HCT116 (cell line): ENCODE results near the gene PRKD2. TPM values are rescaled to one million over a fixed set of nuclear protein-coding genes. Genes with fewer than 3 reads are reported as not detected.

Experiments used
- ATAC-seq: fragments of 200-7000 bp; cut with Tn5 transposase; 2 replicates; pipeline ENCODE4 v1.9.1; 2020; ENCODE audit warnings: mild to moderate bottlenecking, moderate library complexity
- BruUV-seq: library from RNA; stranded (reverse); fragments of 400-500 nt; replicated peaks from 2 replicates; lab custom pipeline; 2021; lab: Mats Ljungman, UMichigan
- CTCF ChIA-PET: fragments of 300-600 bp; sonication (Branson Sonifier 250); formaldehyde crosslinking; loops from one replicate; lab custom pipeline; 2021; ENCODE audit warnings: antibody characterized with exemption; lab: Charles Lee
- POLR2A ChIA-PET: fragments of 300-600, 350-600 bp; sonication (Branson Sonifier 250); formaldehyde crosslinking; loops from one replicate; lab custom pipeline; 2021; ENCODE audit warnings: antibody characterized with exemption; lab: Charles Lee
- RAD21 ChIA-PET, 2 experiments: fragments of 300-600 bp; sonication (Branson Sonifier 250); formaldehyde crosslinking; loops; one replicate each; lab custom pipeline; 2023; ENCODE audit warnings: low total read pairs in 2 of 2; ENCODE audit not compliant: uncharacterized antibody in 2 of 2, unreplicated experiment in 2 of 2, low non-redundant PET in 1 of 2; lab: Charles Lee
- DNase-seq: peaks from one replicate; pipeline ENCODE4 v3.0.0-alpha.2; 2010; ENCODE audit warnings: low read depth, low spot score
- H2AFZ ChIP-seq: fragments of 200-600 bp; shearing (Covaris generic), sonication (generic); 2 replicates; pipeline ENCODE4 v1.6.1; 2017; ENCODE audit warnings: low read depth, mixed run types, mixed read lengths, antibody characterized with exemption, low read length; ENCODE audit not compliant: poor library complexity, severe bottlenecking
- H3K27ac ChIP-seq: 2 replicates; pipeline ENCODE4 v1.5.1; 2012; ENCODE audit warnings: low read depth, low read length
- H3K27me3 ChIP-seq: fragments of 200-600 bp; sonication (generic); 2 replicates; pipeline ENCODE4 v1.6.1; 2016; ENCODE audit warnings: mixed run types, low read length, mixed read lengths; ENCODE audit not compliant: insufficient read depth
- H3K36me3 ChIP-seq, 2 experiments: fragments of 200-500 bp in 1 of 2; fragments of 200-600 bp in 1 of 2; sonication (Bioruptor generic) in 1 of 2; sonication (generic) in 1 of 2; 2 replicates each; pipeline versions ENCODE4 v1.5.1 to v1.6.1; 2014 to 2016; ENCODE audit warnings: low read length in 2 of 2, inconsistent platforms in 1 of 2, mixed read lengths in 1 of 2, mixed run types in 1 of 2; ENCODE audit not compliant: insufficient read depth in 2 of 2, control insufficient read depth in 1 of 2
- H3K4me1 ChIP-seq, 2 experiments: fragments of 200-600 bp in 1 of 2; sonication (generic) in 1 of 2; 2 replicates each; pipeline versions ENCODE4 v1.5.1 to v1.6.1; 2012 to 2017; ENCODE audit warnings: low read length in 2 of 2, inconsistent platforms in 1 of 2, mild to moderate bottlenecking in 1 of 2, mixed read lengths in 1 of 2, mixed run types in 1 of 2, moderate library complexity in 1 of 2; ENCODE audit not compliant: insufficient read depth in 2 of 2, control insufficient read depth in 1 of 2
- H3K4me2 ChIP-seq: fragments of 200-600 bp; sonication (generic); 2 replicates; pipeline ENCODE4 v1.6.1; 2017; ENCODE audit warnings: mixed run types, low read length, mixed read lengths
- H3K4me3 ChIP-seq, 2 experiments: fragments of 200-600 bp in 1 of 2; sonication (generic) in 1 of 2; replicated peaks in 1 of 2; 2 replicates each; pipeline ENCODE4 v1.5.1; 2011 to 2016; ENCODE audit warnings: low read length in 2 of 2, control low read depth in 1 of 2, low read depth in 1 of 2, mild to moderate bottlenecking in 1 of 2, mixed read lengths in 1 of 2, mixed run types in 1 of 2
- H3K79me2 ChIP-seq: fragments of 200-600 bp; sonication (generic); 2 replicates; pipeline ENCODE4 v1.6.1; 2017; ENCODE audit warnings: mild to moderate bottlenecking, mixed run types, low read length, moderate library complexity, mixed read lengths; ENCODE audit not compliant: insufficient read depth
- H3K9ac ChIP-seq: fragments of 200-600 bp; sonication (generic); 2 replicates; pipeline ENCODE4 v1.6.1; 2016; ENCODE audit warnings: low read length, mixed read lengths
- H3K9me2 ChIP-seq: fragments of 200-600 bp; sonication (generic), shearing (Covaris generic); 2 replicates; pipeline ENCODE4 v1.6.1; 2017; ENCODE audit warnings: mixed run types, mild to moderate bottlenecking, moderate library complexity; ENCODE audit not compliant: insufficient read depth
- H3K9me3 ChIP-seq, 2 experiments: fragments of 200-500 bp in 1 of 2; fragments of 200-600 bp in 1 of 2; sonication (Bioruptor generic) in 1 of 2; sonication (generic) in 1 of 2; 2 replicates each; pipeline ENCODE4 v1.6.1; 2014 to 2017; ENCODE audit warnings: low read length in 2 of 2, mixed read lengths in 2 of 2, inconsistent platforms in 1 of 2, low read depth in 1 of 2, mild to moderate bottlenecking in 1 of 2, mixed run types in 1 of 2, moderate library complexity in 1 of 2; ENCODE audit not compliant: control insufficient read depth in 1 of 2, insufficient read depth in 1 of 2
- H4K20me1 ChIP-seq: fragments of 200-600 bp; sonication (generic), shearing (Covaris generic); 2 replicates; pipeline ENCODE4 v1.6.1; 2017; ENCODE audit warnings: mixed run types, mild to moderate bottlenecking, moderate library complexity; ENCODE audit not compliant: insufficient read depth
- EZH2 ChIP-seq: fragments of 200-600 bp; sonication (generic); IDR thresholded peaks from 2 replicates; pipeline ENCODE4 v1.6.1; 2017; ENCODE audit warnings: antibody characterized with exemption, mixed run types
- FOSL1 ChIP-seq: IDR thresholded peaks from 2 replicates; pipeline ENCODE4 v1.6.1; 2012; ENCODE audit warnings: low read depth
- POLR2A ChIP-seq: IDR thresholded peaks from 2 replicates; pipeline ENCODE4 v1.7.0; 2011; ENCODE audit warnings: borderline replicate concordance; ENCODE audit not compliant: insufficient read depth, insufficient read length; ENCODE audit errors: extremely low read depth
- POLR2AphosphoS5 ChIP-seq: IDR thresholded peaks from 2 replicates; pipeline ENCODE4 v1.6.1; 2011; ENCODE audit warnings: mild to moderate bottlenecking, low read depth, low read length, moderate library complexity
- SIN3A ChIP-seq: IDR thresholded peaks from 2 replicates; pipeline ENCODE4 v1.6.1; 2012; ENCODE audit warnings: low read depth
- YY1 ChIP-seq: IDR thresholded peaks from 2 replicates; pipeline ENCODE4 v1.6.1; 2011; ENCODE audit warnings: low read length, low read depth, moderate library complexity, mild to moderate bottlenecking; ENCODE audit not compliant: insufficient replicate concordance; ENCODE audit errors: extremely low read depth
- intact Hi-C: fragments of 100-400 bp; cut with micrococcal nuclease; formaldehyde crosslinking; loops from 2 replicates; pipeline ENCODE4 v1.10.0; 2022
- total RNA-seq: library from RNA; stranded (reverse); gene quantifications from one replicate; pipeline ENCODE4 v1.2.1, GENCODE V29; 2021; ENCODE audit not compliant: unreplicated experiment
- TF ChIP-seq, protein P1 (sequence below): IDR thresholded peaks from 2 replicates; pipeline ENCODE4 v1.6.1; 2012

PRKD2 gene
- total RNA-seq, 1 experiment from 2014 or later, result 73.5 TPM

DNA sequence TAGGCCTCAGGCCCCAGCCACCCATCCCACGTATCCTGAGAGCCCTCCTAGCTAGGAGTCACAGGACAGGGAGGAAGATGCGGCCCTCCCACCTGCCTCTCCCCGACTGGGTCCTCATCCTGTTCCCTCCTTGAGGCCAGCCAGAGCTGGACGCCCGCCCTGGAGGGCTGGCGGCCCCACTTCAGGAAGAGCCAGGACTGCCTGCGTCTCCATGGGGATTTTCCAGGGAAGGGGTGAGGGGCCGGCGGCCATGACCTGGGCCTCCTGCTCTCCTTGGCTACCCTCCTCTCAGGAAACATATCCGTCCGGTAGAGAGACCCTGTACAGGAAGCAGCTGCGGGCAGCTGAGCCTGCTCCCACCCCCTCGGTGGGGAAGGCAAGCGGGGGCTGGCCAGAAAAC is 11.3 kb upstream of the PRKD2 start:
- no peak overlapping the region for H3K4me2 ChIP-seq
- ChIA-PET RAD21 (no interaction called here), POLR2A (interaction anchor here (1.3 kb wide), 1 partner anchor 60 kb away, joined by 3 read pairs; the partner anchor contains the start of gene SLC1A5), CTCF (interaction anchor here (0.6 to 1.7 kb wide), 6 partner anchors 10 to 102 kb away, joined by 3 to 6 read pairs (median 4); partner anchors contain the start of gene PRKD2)
- no peak overlapping the region for H2AFZ ChIP-seq
- TF ChIP-seq POLR2AphosphoS5, result no peak
- no peak for TF ChIP-seq YY1
- TF ChIP-seq FOSL1, result no peak
- no peak for TF ChIP-seq POLR2A
- H4K20me1 ChIP-seq, result peaks cover under 1% of the 10 kb centered on the region; the same call in 1 of the 2 replicates
- intact Hi-C loops, result loop anchor here (10.0 kb wide), 1 partner anchor 113 kb away; no protein-coding TSS in a partner anchor
- BruUV-seq, result no TSS peak
- no peak overlapping the region for H3K27ac ChIP-seq
- peaks cover 0 to 16% of the 10 kb centered on the region in 2 experiments; a peak in 2 of 4 replicates for H3K4me1 ChIP-seq
- no peaks in the 10 kb centered on the region for H3K9me3 ChIP-seq
- H3K36me3 ChIP-seq, result peaks cover 53 to 61% of the 10 kb centered on the region in 2 experiments
- ATAC-seq (no peak), DNase-seq (no peak)
- no peak overlapping the region for H3K4me3 ChIP-seq
- H3K9ac ChIP-seq, result no peak overlapping the region
- peaks cover 66% of the 10 kb centered on the region for H3K79me2 ChIP-seq
- H3K27me3 ChIP-seq, result no peaks in the 10 kb centered on the region
- H3K9me2 ChIP-seq, result no peaks in the 10 kb centered on the region

DNA sequence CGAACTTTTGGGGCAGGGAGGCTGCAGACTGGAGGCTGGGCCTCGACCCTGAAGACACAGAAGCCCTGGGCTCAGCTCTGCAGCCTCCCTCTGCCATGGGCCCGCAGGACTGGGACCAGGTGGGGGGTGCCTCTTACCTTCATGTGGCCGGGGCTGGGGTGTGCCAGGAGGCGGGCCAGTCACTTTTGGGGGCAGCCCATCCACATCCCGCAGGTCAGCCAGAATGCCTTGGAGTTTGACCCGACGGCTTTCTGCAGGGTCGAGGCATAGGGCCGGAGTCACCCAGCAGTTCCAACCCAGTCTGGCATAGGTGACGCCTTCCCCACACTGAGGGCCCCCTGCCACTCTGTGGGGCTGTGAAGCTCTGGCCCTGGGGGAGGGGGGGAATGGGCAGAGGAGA is 10.8 kb upstream of the PRKD2 start:
- H3K27ac ChIP-seq, result no peak overlapping the region
- H3K9ac ChIP-seq, result no peak overlapping the region
- intact Hi-C loops, result loop anchor here (10.0 kb wide), 1 partner anchor 113 kb away; no protein-coding TSS in a partner anchor
- no TSS peak for BruUV-seq
- no peaks in the 10 kb centered on the region for H3K9me3 ChIP-seq
- POLR2A ChIA-PET, result no interaction called here
- CTCF ChIA-PET, result interaction anchor here (0.6 to 1.7 kb wide), 4 partner anchors 10 to 103 kb away, joined by 3 to 6 read pairs (median 5); partner anchors contain the start of gene PRKD2
- DNase-seq, result no peak
- RAD21 ChIA-PET, result no interaction called here
- H3K79me2 ChIP-seq, result peaks cover 62% of the 10 kb centered on the region; the same call in 1 of the 2 replicates
- peaks cover 0 to 16% of the 10 kb centered on the region in 2 experiments; a peak in 2 of 4 replicates for H3K4me1 ChIP-seq
- no peak overlapping the region for H3K4me3 ChIP-seq
- ATAC-seq, result no peak
- no peak overlapping the region for H3K4me2 ChIP-seq
- H3K27me3 ChIP-seq, result no peaks in the 10 kb centered on the region
- peaks cover 53 to 63% of the 10 kb centered on the region in 2 experiments; a peak in 3 of 4 replicates for H3K36me3 ChIP-seq
- no peak for TF ChIP-seq POLR2AphosphoS5
- TF ChIP-seq POLR2A, result no peak
- TF ChIP-seq, protein P1, sequence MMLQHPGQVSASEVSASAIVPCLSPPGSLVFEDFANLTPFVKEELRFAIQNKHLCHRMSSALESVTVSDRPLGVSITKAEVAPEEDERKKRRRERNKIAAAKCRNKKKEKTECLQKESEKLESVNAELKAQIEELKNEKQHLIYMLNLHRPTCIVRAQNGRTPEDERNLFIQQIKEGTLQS, result no peak
- TF ChIP-seq SIN3A, result no peak
- no peak for TF ChIP-seq EZH2
- H4K20me1 ChIP-seq, result no peaks in the 10 kb centered on the region; the same call in 1 of the 2 replicates
- H2AFZ ChIP-seq, result no peak overlapping the region
- H3K9me2 ChIP-seq, result no peaks in the 10 kb centered on the region
